Stimulated activated CD8-positive, alpha-beta memory T cell treated with anti-CD3 and anti-CD28 coated beads, Interleukin-7, amount 100 ng/mL, for 1 hour (primary cell): ENCODE measurements around the gene KDM2A.

Source experiments
- DNase-seq, 2 donors: peaks; one replicate each; pipeline ENCODE4 v3.0.0-alpha.2; 2020; ENCODE audit warnings: low read depth in 2 of 2

Gene KDM2A

GRCh38 chr11:67284811-67285540, 165.9 kb downstream of the KDM2A start:
- DNase-seq: no peak

- DNase-seq: no peak
These were observed 166.8 kb downstream of the KDM2A start for GRCh38 chr11:67285541-67286498.

- no peak for DNase-seq
These were observed 167.7 kb downstream of the KDM2A start for GRCh38 chr11:67286621-67287333.

- DNase-seq: no peak
These were observed 168.5 kb downstream of the KDM2A start for GRCh38 chr11:67287355-67288197.

GRCh38 chr11:67288198-67288451, 169.1 kb downstream of the KDM2A start:
- DNase-seq: no peak

- DNase-seq: peak; percentile 78
These were observed 169.6 kb downstream of the KDM2A start for GRCh38 chr11:67288452-67289225.

- DNase-seq: no peak
These were observed 170.2 kb downstream of the KDM2A start, which contains the start of gene ANKRD13D for GRCh38 chr11:67289226-67289650. ANKRD13D (plus strand) TSS chr11:67289303; CDS start chr11:67289461, 158 bp downstream.

- DNase-seq: no peak
These were observed 170.8 kb downstream of the KDM2A start for GRCh38 chr11:67289651-67290479.

GRCh38 chr11:67290801-67291200, 171.7 kb downstream of the KDM2A start:
- no peak for DNase-seq

GRCh38 chr11:67291481-67292381, 172.7 kb downstream of the KDM2A start:
- no peak for DNase-seq

- no peak for DNase-seq
These were observed 173.6 kb downstream of the KDM2A start for GRCh38 chr11:67292671-67293070.

GRCh38 chr11:67293090-67293489, 174.0 kb downstream of the KDM2A start:
- no peak for DNase-seq

- no peak for DNase-seq
These were observed 176.8 kb downstream of the KDM2A start for GRCh38 chr11:67295846-67296245.

GRCh38 chr11:67298786-67299185, 179.7 kb downstream of the KDM2A start:
- DNase-seq: no peak

- no peak for DNase-seq
These were observed 180.6 kb downstream of the KDM2A start for GRCh38 chr11:67299471-67300191.

- DNase-seq: no peak
These were observed 181.2 kb downstream of the KDM2A start for GRCh38 chr11:67300256-67300755.

GRCh38 chr11:67300756-67301312, 181.8 kb downstream of the KDM2A start:
- DNase-seq: no peak
